NCI-H1930 (cell line): ENCODE measurements around the gene LTK.

Experiments
- DNase-seq, 2 experiments: peaks; one replicate each; lab custom pipeline; 2025; lab: John Stamatoyannopoulos, UW

Gene LTK

GRCh38 chr15:41513506-41514227 lies at the start of gene LTK:
TSS of gene LTK (minus strand) at chr15:41513827. CDS start at chr15:41513709, 118 bp downstream.
- no peak for DNase-seq

- DNase-seq = no peak
Observed at GRCh38 chr15:41562784-41563198, 49.2 kb upstream of the LTK start.

- no peak for DNase-seq
Observed at GRCh38 chr15:41562244-41562643, 48.6 kb upstream of the LTK start.

- DNase-seq = no peak
Observed at GRCh38 chr15:41561777-41562145, 48.1 kb upstream of the LTK start.

GRCh38 chr15:41561104-41561776 lies 47.6 kb upstream of the LTK start:
- no peak for DNase-seq

GRCh38 chr15:41560572-41560874 lies 46.9 kb upstream of the LTK start:
- DNase-seq = no peak

GRCh38 chr15:41559239-41559782 lies 45.7 kb upstream of the LTK start:
- DNase-seq = no peak

- peak in 1 of 2 experiments; percentile 44 for DNase-seq
Observed at GRCh38 chr15:41558400-41559238, 45.0 kb upstream of the LTK start, which contains the start of gene TYRO3. TSS of gene TYRO3 (plus strand) at chr15:41559212. CDS start at chr15:41559258, 46 bp downstream.

GRCh38 chr15:41557673-41558399 lies 44.2 kb upstream of the LTK start:
- peak; percentile 32 to 52 for DNase-seq

- no peak for DNase-seq
Observed at GRCh38 chr15:41556677-41557076, 43.0 kb upstream of the LTK start.

- no peak for DNase-seq
Observed at GRCh38 chr15:41554915-41555314, 41.3 kb upstream of the LTK start.

- no peak for DNase-seq
Observed at GRCh38 chr15:41554343-41554742, 40.7 kb upstream of the LTK start.

GRCh38 chr15:41553731-41554130 lies 40.1 kb upstream of the LTK start:
- DNase-seq = no peak

GRCh38 chr15:41550066-41550775 lies 36.6 kb upstream of the LTK start:
- no peak for DNase-seq

- DNase-seq = no peak
Observed at GRCh38 chr15:41546851-41547786, 33.5 kb upstream of the LTK start.

- DNase-seq = no peak
Observed at GRCh38 chr15:41545218-41545617, 31.6 kb upstream of the LTK start.

GRCh38 chr15:41544650-41545015 lies 31.0 kb upstream of the LTK start:
- no peak for DNase-seq

GRCh38 chr15:41543521-41543870 lies 29.9 kb upstream of the LTK start:
- DNase-seq = no peak

GRCh38 chr15:41536866-41537265 lies 23.2 kb upstream of the LTK start:
- no peak for DNase-seq

GRCh38 chr15:41535544-41535943 lies 21.9 kb upstream of the LTK start:
- no peak for DNase-seq
